Measurements from ENCODE around the gene CFAP99. TPM values are rescaled to one million over a fixed set of nuclear protein-coding genes. Genes with fewer than 3 reads are reported as not detected.

Gene CFAP99
- total and polyA plus RNA-seq, 2 donors (not counting 1 experiment from before 2014, with no cell fraction given), result not detected

GRCh38 chr4:2437475-2438215 lies 18.9 kb downstream of the CFAP99 start:
- H3K4me1 ChIP-seq (ENCODE audit: control insufficient read depth in 2 of 2, insufficient read depth in 2 of 2, low read length in 2 of 2), result peaks cover 0 to 7% of the 10 kb centered on the region in 2 donors
- H3K9ac ChIP-seq (ENCODE audit: low read length), result no peak overlapping the region
- no peak overlapping the region for H2AFZ ChIP-seq (ENCODE audit: insufficient read depth, low read depth, low read length, poor library complexity, severe bottlenecking)
- intact Hi-C loops (cut with micrococcal nuclease), result no loop called here
- ATAC-seq (ENCODE audit: low read depth), result no peak
- H4K20me1 ChIP-seq (ENCODE audit: control insufficient read depth, insufficient read depth, low read length, poor library complexity, severe bottlenecking), result no peaks in the 10 kb centered on the region
- ChIA-PET CTCF (no interaction called here), POLR2A (interaction anchor here (0.6 kb wide), 1 partner anchor 8 kb away, joined by 5 read pairs; no protein-coding TSS in a partner anchor)
- TF ChIP-seq EZH2 (IDR thresholded peaks at IDR 0.05; ENCODE audit: borderline replicate concordance, insufficient read depth, low read depth, low read length, poor library complexity, severe bottlenecking) (no peak), CTCF (IDR thresholded peaks at IDR 0.05) (no peak)
- H3K4me1 Mint-ChIP-seq, result peaks cover 5% of the 10 kb centered on the region
- H3K9me3 ChIP-seq (ENCODE audit: control extremely low read depth in 1 of 3, control insufficient read depth in 2 of 3, insufficient read depth in 1 of 3, low read length in 2 of 3), result peaks cover 0 to 3% (median 0%) of the 10 kb centered on the region in 3 donors
- no peak overlapping the region for H3K4me3 ChIP-seq (ENCODE audit: control extremely low read depth in 1 of 5, extremely low read depth in 1 of 5, insufficient read depth in 1 of 5, low read depth in 2 of 5, low read length in 4 of 5)
- no peaks in the 10 kb centered on the region for H3K79me2 ChIP-seq (ENCODE audit: control insufficient read depth, insufficient read depth, low read length)
- H3K27me3 Mint-ChIP-seq, result no peaks in the 10 kb centered on the region
- no peaks in the 10 kb centered on the region for H3K9me3 Mint-ChIP-seq (ENCODE audit: insufficient read depth)
- WGBS (ENCODE audit: insufficient coverage), result 94% methylated on average over 19 of the region's 25 CpGs
- no peak overlapping the region for H3K27ac ChIP-seq (ENCODE audit: low read length in 2 of 2)
- H3K4me3 Mint-ChIP-seq, result no peak overlapping the region
- H3K27ac Mint-ChIP-seq, result no peak overlapping the region
- no peaks in the 10 kb centered on the region for H3K36me3 ChIP-seq (replicated peaks in 1 of 2; ENCODE audit: control extremely low read depth in 1 of 2, control insufficient read depth in 1 of 2, extremely low read depth in 1 of 2, insufficient read depth in 2 of 2, low read length in 1 of 2)
- no peaks in the 10 kb centered on the region for H3K27me3 ChIP-seq (replicated peaks in 1 of 4; ENCODE audit: control extremely low read depth in 1 of 4, control insufficient read depth in 3 of 4, insufficient read depth in 4 of 4, low read length in 3 of 4)
- no peak for DNase-seq
- no peak overlapping the region for H3K4me2 ChIP-seq (replicated peaks; ENCODE audit: low read depth, low read length, poor library complexity, severe bottlenecking)

Measured in B cell (primary cell).